HG02610 (cell line): ENCODE measurements around the gene ETV1.

Experiments used
- ATAC-seq: cut with Tn5 transposase; IDR thresholded peaks from one replicate; pipeline ENCODE4 v1.9.1; 2021; ENCODE audit warnings: mild to moderate bottlenecking, moderate library complexity; ENCODE audit not compliant: unreplicated experiment

The ETV1 gene

DNA sequence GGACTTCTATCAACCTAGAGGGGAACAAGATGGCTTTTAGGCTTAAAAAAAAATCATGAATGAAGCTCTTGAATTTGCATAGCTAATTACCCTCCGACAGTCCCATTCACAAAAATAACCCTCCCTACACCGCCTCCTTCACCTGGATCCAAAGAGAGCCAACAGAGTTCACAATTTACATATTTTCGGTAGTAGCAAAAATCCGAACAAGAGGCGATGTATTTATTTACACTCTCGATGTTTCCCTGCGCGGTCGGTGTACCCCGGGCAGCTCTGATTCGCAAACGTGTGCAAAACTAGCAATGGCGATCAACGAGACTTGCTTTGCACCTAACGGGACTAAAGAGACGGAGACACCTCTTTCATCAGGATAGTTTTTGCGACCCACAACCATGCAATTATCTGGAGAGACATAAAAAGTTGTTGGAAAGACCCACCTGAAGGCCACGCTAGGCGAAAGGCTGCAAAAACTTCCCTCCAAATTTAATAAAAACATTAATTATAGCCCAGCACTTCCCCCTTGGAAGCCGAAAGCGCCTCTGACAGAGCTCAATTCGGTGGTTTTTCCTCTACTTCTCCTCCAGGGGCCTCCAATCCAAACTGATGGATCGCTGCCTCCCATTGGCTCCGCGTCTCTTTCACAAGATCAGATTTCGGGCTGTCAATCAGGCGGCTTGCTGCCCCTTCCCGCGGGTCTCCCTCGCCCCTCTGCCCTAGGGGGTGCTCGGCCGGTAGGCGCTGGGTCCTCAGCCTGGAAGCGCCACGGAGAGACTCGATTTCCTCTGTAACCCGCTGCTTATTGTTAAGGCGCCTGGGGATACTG, at the start of gene ETV1:
Gene ETV1, minus strand, starts transcription at position 541 of the 823 bp plus-strand sequence. CDS start 614 bp downstream, outside the sequence.
- no peak for ATAC-seq

DNA sequence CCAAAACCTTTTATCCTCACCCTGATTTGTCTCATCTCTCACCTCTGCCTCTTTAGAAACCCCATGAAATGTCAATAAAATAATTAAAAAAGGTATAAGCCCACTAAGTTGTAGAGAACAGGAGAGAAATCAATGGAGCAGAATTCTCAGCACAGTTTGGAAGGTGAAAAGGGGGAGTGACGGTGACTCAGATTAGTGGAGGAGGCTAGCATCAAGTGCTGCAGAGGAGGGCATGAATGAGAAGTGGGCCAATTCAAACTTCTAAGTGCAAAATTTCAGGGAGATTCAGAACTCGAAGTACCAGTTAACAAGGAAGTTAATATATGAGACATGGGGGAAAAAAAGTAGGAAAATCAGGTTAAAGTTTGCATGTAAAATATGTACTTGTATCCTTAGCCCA, 34.9 kb upstream of the ETV1 start:
- no peak for ATAC-seq

- ATAC-seq, result no peak
Observed at GRCh38 chr7:14023838-14024237, 34.4 kb upstream of the ETV1 start.

DNA sequence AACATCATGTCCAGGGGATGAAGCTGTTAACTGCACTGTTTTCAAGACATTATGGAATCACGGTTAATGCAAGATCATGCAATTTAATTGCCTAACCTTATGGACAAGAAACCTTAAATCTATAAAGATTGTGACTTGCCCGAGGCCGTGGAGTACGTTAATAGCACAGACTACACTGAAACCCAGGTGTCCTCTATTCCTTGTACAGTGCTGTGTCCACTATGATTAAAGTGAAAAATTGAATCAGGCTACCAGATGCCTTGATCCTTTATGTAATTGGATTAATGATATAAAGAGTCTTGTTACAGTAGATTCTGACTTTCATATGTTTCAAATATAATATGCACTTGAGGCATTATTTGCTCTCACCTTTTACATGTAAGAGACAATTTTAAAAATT, 33.9 kb upstream of the ETV1 start:
- no peak for ATAC-seq

DNA sequence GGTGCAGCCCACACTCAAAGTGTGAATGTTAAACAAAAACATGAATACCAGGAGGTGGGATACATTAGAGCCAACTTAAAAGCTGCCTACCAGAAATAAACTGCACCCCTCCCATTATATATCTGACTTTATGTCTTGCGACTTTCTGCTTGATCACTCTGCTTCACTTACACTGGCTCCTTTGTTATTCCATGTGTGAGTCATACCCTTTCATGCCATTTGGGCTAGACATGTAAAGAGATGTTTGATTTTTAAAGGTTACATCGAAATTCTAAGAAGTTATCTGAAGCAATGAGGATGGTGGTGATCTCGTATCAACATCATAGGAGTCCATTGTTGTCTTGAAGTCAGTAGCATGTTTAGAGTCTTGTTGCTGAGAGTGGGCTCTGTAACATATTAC, 31.6 kb upstream of the ETV1 start:
- no peak for ATAC-seq

- no peak for ATAC-seq
Observed at GRCh38 chr7:14020339-14020900, 31.0 kb upstream of the ETV1 start.

GRCh38 chr7:14018751-14019150, 29.3 kb upstream of the ETV1 start:
- no peak for ATAC-seq

DNA sequence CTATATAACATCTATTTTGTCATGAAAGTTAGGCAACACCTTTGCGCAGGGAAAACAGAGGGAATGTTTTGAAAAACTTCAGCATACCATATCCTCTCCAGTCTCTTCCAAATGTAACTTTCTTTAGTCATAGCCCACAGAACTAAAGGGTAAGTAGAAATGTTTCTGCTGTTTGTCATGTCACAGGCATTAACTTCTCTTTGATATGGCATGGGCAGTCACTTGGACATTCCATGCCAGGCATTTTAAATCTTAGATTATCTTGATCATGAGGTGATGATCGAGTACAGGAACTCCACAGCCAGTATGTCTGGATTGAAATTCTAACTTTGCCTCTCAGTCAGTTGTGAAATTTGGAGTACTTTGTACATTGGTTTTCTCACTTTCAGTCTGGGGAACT, 27.5 kb upstream of the ETV1 start:
- no peak for ATAC-seq

- ATAC-seq, result no peak
Observed at GRCh38 chr7:14013898-14014297, 24.4 kb upstream of the ETV1 start.

- no peak for ATAC-seq
Observed at GRCh38 chr7:14009453-14010418, 20.3 kb upstream of the ETV1 start.

- no peak for ATAC-seq
Observed at GRCh38 chr7:14001139-14001538, 11.7 kb upstream of the ETV1 start.

DNA sequence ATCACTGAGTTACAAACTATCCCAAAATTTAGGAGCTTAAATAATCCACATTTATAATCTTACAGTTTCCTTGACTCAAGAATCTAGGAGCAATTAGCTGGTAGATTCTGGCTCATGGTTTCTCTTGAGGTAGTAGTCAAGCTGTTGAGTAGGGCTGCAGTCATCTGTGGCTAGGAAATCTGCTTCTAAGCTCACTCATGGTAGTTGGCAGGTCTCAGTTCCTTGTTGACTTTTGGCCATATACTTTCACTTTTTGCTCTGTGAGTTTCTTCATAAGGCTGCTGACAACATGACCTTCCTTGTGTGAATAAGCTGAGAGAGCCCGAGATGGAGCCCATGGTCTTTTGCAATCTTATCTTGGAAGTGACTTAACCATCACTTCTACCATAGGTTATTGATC, 10.8 kb upstream of the ETV1 start:
- ATAC-seq, result no peak

GRCh38 chr7:13998866-13999265, 9.4 kb upstream of the ETV1 start:
- no peak for ATAC-seq

GRCh38 chr7:13992596-13992964, 3.1 kb upstream of the ETV1 start:
- ATAC-seq, result no peak

DNA sequence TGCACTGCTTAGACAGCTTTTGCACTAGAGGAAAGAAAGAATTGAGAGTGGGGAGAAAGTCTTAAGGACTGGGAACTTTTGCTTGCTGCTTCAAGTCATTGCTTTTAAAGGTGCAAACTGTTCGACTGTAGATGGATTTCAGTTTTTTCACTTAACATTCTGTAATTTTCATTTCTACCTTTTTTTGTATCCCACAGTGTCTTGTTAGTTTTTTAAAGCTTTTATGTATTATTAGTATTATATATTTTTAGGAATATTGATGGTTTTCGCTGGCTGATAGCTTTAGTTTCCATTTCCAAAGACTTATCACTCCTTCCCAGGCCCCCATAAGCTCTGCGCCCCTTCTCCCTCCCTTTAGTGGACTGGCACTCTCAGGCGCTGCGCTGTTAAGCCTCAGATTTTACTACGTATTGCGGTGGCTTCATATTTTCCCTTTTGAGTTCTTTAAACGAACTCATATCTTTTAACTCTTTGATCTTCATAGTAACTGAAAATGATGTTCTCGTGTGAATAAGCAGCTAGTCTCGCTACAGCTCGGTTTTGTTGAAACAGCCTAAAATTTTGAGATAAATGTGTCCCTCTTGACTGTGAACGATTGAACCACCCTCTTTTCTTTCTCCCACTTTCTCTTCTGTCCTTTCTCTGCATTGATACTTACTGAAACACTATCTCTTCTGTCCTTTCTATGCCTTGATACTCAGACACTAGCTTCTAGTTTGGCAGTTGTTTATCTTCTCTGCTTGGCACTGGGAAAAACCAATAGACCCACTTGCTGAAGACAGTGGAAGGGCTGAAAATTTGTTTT, 2.5 kb upstream of the ETV1 start:
- no peak for ATAC-seq

- ATAC-seq, result peak; percentile 91
Observed at GRCh38 chr7:13990984-13991790, 1.7 kb upstream of the ETV1 start.

DNA sequence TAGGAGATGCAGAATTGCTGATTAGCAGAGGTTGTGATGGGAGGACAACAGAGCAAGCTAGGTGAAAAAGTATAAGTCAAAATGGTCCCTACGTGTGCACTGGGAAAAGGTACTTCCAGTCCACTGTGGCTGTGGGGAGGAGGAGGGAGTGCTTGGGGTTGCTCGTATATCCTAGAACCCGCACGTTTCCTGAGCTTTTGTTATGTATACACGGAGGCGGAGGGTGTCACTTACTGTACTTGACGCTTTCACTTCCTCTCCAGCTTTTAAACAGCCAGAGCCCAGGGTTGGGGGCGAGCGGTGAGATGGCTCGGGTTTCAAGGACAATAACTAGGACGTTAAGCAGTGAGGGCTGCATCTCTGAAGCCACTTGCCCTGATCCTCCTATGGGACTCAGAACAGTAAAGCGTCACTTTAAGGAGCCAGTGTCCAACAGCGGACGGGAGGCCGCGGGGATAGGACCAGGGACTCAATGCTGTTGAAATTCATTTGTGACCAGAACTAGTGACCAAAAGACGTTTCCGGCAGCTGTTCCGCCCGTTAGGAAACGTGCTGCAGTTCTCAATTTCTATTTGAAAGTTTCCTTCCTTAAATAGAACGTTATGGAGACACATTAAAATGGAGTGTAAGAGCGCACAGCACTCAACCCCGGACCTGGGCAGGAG, 985 bp upstream of the ETV1 start:
- ATAC-seq, result peak; percentile 70

DNA sequence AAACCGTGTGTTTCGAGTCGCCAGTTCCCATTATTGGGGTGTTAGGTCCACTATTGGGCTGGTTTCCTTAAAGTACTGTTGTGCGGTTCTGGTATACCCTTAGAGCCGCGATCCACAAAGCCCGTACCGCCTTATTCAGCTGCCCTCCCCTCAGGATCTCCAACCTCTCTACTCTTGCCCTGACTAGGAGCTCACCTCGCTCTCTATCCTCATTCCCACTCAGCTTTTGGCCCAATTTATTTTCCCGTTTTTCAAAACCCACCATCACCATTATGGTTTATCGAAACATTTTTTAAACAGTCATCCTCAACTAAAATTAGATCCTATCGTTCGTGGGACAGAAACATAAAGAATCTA, 461 bp upstream of the ETV1 start:
- no peak for ATAC-seq

GRCh38 chr7:13988731-13989125, 738 bp downstream of the ETV1 start:
- ATAC-seq, result no peak
